Measurements from ENCODE around the gene AHNAK.
"Not testable (repeated sequence)": the region's sequence is repeated elsewhere in the genome, so short reads cannot be mapped to it uniquely, and the experiment has no call there.

AHNAK gene

GRCh38 chr11:62546244-62546928, at the start of gene AHNAK:
TSS of gene AHNAK (minus strand) at chr11:62546806. CDS start at chr11:62536098, 10,708 bp downstream.
- no peak for DNase-seq

- no peak for DNase-seq
Observed at GRCh38 chr11:62595124-62595523, 48.5 kb upstream of the AHNAK start.

GRCh38 chr11:62593434-62594044, 46.9 kb upstream of the AHNAK start:
- no peak for DNase-seq

- no peak for DNase-seq
Observed at GRCh38 chr11:62592989-62593421, 46.4 kb upstream of the AHNAK start.

- DNase-seq: no peak
Observed at GRCh38 chr11:62592146-62592815, 45.7 kb upstream of the AHNAK start.

GRCh38 chr11:62591448-62592145, 45.0 kb upstream of the AHNAK start, which contains the start of gene TUT1:
TSS of gene TUT1 (minus strand) at chr11:62591523. CDS start at chr11:62591485, 38 bp downstream.
- peak; percentile 98 for DNase-seq

- no peak for DNase-seq
Observed at GRCh38 chr11:62588966-62589637, 42.5 kb upstream of the AHNAK start.

GRCh38 chr11:62585356-62585755, 38.8 kb upstream of the AHNAK start:
- DNase-seq: not testable (repeated sequence)

- DNase-seq: not testable (repeated sequence)
Observed at GRCh38 chr11:62581735-62582134, 35.1 kb upstream of the AHNAK start.

GRCh38 chr11:62580959-62581715, 34.5 kb upstream of the AHNAK start:
- no peak for DNase-seq

- DNase-seq: no peak
Observed at GRCh38 chr11:62579252-62579651, 32.6 kb upstream of the AHNAK start.

GRCh38 chr11:62578541-62578940, 31.9 kb upstream of the AHNAK start:
- DNase-seq: no peak

- no peak for DNase-seq
Observed at GRCh38 chr11:62577046-62577714, 30.6 kb upstream of the AHNAK start.

- DNase-seq: no peak
Observed at GRCh38 chr11:62575837-62576236, 29.2 kb upstream of the AHNAK start.

GRCh38 chr11:62575156-62575555, 28.6 kb upstream of the AHNAK start:
- DNase-seq: no peak

- DNase-seq: no peak
Observed at GRCh38 chr11:62574363-62575071, 27.9 kb upstream of the AHNAK start.

- peak; percentile 97 for DNase-seq
Observed at GRCh38 chr11:62573592-62574362, 27.2 kb upstream of the AHNAK start, which contains the start of gene EEF1G. TSS of gene EEF1G (minus strand) at chr11:62573891. CDS start at chr11:62573842, 49 bp downstream.

- DNase-seq: no peak
Observed at GRCh38 chr11:62573006-62573591, 26.5 kb upstream of the AHNAK start.

GRCh38 chr11:62572431-62572830, 25.8 kb upstream of the AHNAK start:
- no peak for DNase-seq

Measured in NCI-H2107 (cell line).